Astrocyte of the hippocampus (primary cell): ENCODE measurements around the gene ANXA11.

Source experiments
- DNase-seq: peaks from one replicate; pipeline ENCODE4 v3.0.0; 2011; ENCODE audit warnings: low read depth, low spot score

ANXA11 gene

GRCh38 chr10:80108576-80109239 is 96.6 kb downstream of the ANXA11 start:
- DNase-seq = no peak

- peak; percentile 17 for DNase-seq
These were observed 101.0 kb downstream of the ANXA11 start for GRCh38 chr10:80104066-80104926.
